ENCODE measurements around the gene ATXN7L2.

ATXN7L2 gene

DNA sequence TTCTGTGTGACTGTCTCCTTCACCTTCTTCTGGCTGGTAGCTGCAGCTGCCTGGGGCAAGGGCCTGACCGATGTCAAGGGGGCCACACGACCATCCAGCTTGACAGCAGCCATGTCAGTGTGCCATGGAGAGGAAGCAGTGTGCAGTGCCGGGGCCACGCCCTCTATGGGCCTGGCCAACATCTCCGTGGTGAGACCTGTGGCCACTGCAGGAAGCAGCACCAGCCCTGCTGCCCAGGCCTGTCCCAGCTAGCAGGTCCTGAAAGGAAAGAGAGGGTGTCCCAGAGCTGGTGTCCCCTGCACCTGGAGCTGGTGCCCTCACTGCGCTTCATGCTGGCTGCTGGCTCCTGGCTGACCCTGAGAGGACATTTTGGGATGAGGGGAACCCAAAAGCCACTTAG, 5.9 kb upstream of the ATXN7L2 start:
- no peak for DNase-seq (ENCODE audit: low spot score)

DNA sequence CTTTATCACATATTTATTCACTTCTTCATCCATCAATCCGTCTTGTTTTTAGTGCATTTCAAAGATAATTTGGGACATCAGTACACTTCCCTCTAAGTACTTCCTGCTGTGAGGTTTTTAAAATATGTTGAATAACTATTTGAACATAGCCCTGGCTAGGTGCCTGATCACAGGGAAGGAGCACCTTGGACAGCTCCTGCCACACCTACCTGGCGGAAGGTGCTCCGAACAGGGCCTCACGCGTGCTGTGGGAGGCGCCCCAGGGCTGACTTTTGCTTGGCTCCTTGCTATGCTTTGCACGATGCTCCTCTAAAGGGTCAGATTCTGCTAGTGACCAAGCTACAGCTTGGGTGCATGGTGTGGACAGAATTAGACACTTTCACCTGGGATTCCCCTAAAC, 4.9 kb upstream of the ATXN7L2 start:
- DNase-seq (ENCODE audit: low spot score): peak; percentile 34

DNA sequence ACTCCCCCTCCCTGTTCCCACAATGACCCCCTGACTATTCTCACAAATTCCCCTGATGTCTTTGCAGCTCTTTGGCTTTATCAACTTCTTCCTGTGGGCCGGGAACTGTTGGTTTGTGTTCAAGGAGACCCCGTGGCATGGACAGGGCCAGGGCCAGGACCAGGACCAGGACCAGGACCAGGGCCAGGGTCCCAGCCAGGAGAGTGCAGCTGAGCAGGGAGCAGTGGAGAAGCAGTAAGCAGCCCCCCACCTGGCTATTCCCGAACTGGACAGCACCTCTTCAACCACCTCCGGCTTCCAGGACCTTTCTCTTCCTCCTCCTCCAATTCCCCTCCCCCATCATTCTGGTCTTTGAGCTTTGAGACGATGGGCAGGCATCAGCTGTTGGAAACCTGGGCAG, 4.4 kb upstream of the ATXN7L2 start:
- no peak for DNase-seq (ENCODE audit: low spot score)

DNA sequence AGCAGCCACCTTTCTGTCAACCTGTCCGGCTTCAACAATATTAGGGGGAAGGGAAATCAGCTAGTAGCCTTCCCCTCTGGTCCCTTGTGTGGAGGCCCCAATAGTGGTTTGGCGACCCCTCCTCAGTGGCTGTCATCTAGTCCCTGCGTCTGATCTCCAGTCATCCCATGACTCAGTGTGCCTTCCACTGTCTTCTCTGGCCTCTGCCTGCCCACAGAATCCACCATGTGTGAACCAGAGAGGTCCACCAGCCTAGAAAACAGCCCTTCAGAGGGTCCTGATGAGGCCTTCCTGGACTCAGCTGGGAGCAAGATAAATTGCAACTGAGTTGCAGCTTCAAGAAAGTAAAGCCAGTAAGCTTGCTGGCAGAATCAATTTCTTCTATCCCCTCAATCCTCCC, 3.8 kb upstream of the ATXN7L2 start:
- no peak for DNase-seq (ENCODE audit: low spot score)

DNA sequence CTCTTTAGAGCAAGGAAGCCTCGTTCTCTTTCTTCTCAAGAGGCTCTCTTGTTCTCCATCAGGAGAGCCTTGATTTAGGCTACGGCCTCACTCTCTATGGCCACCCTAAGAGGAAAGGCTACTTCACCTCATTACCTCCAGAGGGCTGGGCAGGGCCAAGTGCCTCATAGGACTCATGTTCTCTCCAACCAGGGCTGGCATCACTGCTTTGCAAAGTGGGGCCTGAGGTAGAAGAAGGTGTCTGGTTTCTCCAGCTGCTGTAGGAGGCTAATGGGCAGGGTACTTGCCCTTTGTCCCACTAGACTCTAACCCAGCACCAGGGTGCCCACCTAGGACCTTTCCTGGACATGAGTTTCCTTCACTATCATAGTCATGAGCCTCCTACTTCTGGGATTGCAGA, 2.1 kb upstream of the ATXN7L2 start:
- no peak for DNase-seq (ENCODE audit: low spot score)

DNA sequence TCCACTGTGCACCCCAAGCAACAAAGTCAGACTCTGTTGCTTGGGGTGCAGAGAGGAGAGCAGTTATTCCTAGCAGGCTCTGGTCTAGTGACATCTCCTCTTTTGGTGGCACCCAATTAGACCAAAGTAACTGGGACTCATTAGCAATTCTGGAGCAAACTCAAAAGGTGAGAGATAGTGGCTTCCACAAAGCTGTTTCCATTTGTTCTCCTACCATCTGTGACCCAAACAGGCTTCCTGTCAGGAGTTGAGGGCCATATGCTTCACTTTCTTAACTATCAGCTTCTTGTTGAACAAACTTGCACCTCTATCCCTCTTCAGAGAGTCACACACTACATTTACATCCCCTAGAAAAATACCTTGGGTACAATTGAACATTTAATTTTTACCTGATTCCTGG, 1.5 kb upstream of the ATXN7L2 start:
- DNase-seq (ENCODE audit: low spot score): no peak

DNA sequence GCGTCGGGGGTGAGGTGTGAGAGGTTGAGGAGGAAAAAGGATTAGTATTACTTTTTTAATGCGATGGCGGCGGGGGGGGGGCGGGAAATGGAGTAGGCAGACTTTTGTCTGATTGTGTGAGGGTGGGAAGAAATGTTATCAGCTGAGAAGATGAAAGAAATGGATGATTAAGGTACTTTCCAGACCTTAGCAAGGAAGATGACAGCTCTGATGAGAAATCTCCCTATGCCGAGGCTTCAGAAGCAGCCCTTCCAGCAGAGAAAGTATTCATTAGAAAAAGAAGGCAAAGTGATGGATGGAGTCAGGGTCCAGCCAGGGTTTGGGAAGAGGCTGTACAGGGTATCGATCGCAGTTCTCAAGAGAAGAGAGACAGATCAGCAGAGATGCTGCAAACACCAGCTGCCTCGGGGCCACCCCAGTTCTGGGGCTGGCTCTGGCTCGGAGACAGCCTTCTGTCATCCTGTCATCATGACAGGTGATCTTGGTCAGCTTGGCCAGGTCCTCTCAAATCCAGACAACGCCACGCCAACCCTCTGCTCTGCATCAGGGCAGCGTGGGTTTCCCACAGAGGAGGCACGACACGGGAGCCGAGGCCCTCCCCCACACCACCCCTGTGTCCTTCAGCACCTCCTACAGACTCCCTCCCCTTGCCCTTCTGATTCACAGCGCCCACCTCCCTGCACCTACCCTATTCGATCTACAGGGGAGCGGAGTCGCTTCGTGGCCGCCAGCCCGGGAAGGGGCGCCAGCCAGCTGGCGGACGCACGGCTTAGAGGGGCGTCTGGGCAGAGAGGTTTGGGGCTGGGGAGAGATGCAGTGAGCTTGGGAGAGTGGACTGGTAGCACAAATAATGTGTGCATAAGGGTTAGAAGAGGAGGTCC, 674 bp upstream of the ATXN7L2 start:
- DNase-seq (ENCODE audit: low spot score): no peak

DNA sequence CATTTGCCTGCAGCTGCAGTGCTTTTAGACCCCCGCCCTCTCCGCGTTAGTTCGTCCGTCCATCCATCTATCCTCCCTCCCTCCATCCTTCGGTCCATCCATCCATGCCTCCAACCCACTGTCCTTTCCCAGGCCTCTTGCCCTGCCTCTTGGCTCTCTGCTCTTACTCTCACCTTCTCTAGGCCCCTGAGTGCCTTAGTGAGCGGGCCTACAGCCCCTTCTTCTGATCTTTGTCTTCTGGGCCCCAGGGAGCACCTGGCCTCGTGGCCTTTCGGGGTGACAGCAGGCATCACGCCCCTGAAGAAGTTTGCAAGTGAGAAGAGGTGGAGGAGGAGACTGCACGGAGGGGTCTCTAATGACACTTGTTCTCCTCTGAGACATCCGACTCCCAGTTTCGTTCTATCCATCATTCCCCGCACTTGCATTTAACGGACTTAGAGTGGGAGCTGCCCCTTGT, 842 bp downstream of the ATXN7L2 start:
- no peak for DNase-seq (ENCODE audit: low spot score)

DNA sequence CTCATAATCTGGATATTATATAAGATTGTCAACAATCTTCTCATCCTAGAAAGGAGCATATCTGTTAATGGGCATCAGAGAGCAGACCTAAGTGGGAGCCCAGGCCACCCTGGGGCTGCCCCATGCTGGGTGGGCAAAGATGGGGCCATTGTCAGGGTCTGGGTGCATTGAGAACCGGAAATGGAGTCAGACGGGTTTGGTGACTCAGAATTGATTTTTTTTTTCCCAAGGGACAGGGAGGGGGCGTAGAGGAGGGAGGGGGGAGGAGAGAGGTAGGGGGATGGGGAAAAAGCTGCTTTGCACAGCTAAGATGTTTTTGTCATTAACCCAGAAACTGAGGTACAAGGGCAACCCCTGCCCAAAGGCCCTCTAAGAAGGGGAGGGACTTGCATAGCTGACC, 1.3 kb downstream of the ATXN7L2 start:
- no peak for DNase-seq (ENCODE audit: low spot score)

DNA sequence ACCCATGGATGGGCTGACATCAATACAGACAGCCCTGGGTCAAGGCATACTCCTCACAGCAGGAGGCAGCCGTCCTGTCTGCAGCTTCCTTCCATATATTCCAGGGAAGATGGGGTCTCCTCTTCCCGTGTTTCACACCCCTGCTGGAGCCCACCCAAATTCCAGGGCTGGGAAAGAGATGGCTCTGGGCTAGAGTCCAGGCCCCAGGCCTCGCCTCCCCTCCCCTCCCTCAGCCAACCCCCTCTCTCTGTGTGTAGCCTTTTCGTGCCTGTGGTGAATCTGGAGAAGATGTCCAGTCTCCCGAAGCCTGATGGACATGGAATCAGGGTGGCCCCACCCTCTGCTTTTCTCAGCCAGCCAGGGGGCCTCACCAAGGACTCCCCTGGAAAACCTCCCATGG, 3.6 kb downstream of the ATXN7L2 start:
- no peak for DNase-seq (ENCODE audit: low spot score)

DNA sequence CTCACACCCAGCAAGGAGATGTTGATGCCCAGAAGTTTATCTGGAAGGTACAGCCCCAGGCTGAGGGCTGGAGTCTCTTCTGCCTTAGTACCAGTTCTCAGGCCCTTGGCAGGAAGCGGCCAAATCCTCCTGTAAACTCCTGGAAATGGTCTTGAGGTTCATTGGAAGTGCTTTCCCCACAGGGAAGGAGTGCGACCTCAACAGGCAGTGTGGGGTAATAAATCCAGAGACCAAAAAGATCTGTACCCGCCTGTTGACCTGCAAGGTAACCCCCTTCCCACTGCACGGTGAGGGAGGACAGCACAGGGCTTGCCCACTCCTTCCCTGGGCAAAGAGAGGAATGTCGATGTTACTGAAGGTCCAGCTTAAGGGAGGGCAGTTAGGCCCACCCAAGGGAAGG, 4.5 kb downstream of the ATXN7L2 start:
- DNase-seq (ENCODE audit: low spot score): no peak

DNA sequence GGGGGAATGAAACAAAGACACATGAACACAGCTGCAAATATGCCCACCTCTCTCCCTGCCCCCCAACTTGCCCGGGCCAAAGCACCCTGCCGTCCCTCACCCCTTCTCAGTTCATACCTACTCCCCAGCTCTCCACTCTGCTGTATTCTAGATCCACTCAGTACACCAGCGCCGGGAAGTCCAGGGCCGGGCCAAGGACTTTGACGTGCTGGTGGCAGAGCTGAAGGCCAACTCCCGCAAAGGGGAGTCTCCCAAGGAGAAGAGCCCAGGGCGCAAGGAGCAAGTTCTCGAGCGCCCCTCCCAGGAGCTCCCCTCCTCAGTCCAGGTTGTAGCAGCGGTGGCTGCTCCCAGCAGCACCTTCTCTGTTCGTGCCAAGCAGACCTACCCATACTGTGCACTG, 5.0 kb downstream of the ATXN7L2 start:
- DNase-seq (ENCODE audit: low spot score): no peak

DNA sequence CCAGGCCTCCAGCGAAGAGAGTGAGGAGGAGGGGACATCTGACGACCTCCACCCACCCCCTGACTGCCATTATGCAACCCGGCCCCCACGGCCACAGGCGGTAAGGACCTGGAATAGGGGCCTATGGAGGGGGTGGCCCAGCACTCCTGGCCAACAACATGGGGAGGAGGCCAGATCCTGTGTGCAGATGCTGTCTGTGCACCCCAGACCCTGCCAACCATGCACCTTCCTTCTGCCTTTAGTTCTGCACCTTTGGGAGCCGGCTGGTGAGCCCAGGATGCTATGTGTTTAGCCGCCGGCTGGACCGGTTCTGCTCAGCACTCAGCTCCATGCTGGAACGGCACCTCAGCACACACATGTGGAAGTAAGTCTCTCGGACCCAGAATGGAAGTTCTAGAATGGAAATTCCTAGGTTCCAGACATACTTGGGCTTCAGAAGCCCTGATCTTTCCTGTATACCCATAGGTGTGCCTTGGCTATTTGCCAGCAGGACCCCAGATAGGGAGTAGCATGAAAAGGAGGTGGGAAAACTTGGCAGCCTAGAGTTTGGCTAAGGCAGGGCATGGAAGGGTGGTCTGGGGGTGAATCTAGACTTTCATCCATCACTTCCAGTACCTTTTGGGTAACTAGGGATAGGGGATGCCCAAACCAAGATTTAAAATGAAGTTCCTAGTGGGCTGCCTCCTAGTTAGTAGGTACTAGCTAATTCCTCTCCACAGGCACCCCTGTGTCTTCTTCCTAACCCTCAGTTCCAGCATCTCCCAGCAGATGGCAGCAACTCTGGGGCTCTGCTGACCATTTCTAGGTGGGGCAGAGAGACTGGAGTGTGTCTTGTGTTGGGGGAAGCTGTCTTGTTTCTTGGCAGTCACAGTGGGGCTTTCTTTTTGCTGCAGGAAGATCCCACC, 6.6 kb downstream of the ATXN7L2 start:
- peak; percentile 46 for DNase-seq (ENCODE audit: low spot score)

DNA sequence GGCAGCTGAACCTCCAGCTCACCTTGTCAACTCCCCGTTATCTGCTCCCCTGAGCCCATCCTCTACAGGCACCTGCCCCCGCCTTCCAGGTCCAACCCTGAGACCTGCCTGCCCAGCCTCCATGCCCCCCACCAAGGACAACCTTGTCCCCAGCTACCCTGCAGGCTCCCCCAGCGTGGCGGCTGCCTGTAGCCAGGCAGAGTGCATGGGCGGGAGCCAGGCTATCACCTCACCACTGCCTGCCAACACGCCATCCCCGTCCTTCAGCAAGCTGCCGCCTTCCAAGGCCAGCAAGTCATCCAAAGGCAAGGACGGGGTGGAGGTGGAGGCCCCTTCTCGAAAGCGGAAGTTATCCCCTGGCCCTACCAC, 7.2 kb downstream of the ATXN7L2 start:
- DNase-seq (ENCODE audit: low spot score): no peak

DNA sequence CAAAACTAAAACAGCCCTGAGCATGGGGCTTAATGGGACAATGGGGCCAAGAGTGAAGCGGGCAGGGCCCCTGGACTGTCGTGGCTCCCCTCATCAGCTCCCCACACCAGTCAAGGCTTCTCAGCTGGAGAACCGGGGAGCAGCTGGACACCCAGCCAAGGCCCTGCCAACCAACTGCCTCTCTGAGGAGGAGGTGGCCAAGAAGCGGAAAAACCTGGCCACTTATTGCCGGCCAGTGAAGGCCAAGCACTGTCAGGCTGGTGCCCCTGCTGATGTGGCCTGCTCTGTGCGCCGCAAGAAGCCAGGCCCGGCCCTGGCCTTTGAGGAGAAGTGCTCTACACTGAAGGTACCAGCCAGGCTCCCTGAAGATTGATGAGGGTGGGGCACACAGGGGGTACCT, 7.7 kb downstream of the ATXN7L2 start:
- DNase-seq (ENCODE audit: low spot score): no peak

DNA sequence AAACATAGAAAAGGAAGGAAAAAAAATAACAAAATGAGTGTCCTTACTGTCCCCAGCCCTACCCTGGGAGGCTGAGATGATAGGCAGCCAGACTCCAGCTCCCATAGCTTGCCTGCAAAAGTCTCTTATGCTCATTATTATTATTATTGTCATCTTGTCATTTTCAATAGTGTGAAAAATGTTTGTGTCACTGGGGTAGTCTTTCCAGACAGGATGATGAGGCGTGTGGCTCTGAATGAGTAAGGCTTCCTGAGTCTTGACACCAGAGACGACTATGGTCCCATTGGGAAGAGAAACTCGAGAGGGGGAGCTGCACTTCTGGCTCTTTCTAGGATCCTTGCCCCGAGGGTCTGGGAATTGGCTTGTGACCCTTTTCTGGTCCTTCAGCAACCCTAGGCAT, 9.1 kb downstream of the ATXN7L2 start:
- no peak for DNase-seq (ENCODE audit: low spot score)

DNA sequence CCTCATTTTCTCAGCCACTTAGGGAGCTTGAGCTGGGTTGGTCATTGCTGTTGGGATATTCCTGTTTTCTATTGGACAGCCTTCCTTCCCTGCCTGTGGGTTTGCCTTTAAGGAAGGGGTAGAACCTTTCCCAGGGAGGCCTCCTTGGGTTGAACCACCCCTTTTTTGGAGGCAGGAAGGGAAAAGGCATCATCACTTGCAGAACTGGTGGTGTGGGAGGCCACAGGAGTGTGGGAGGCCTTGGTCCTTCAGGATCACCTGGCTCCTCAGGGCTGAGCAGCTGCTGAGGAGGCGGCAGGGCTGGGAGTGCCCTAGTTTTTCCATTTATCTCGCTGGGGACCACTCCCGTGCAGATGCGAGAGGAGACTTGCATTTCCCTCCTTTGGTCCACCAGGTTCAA, 9.5 kb downstream of the ATXN7L2 start:
- no peak for DNase-seq (ENCODE audit: low spot score)

DNA sequence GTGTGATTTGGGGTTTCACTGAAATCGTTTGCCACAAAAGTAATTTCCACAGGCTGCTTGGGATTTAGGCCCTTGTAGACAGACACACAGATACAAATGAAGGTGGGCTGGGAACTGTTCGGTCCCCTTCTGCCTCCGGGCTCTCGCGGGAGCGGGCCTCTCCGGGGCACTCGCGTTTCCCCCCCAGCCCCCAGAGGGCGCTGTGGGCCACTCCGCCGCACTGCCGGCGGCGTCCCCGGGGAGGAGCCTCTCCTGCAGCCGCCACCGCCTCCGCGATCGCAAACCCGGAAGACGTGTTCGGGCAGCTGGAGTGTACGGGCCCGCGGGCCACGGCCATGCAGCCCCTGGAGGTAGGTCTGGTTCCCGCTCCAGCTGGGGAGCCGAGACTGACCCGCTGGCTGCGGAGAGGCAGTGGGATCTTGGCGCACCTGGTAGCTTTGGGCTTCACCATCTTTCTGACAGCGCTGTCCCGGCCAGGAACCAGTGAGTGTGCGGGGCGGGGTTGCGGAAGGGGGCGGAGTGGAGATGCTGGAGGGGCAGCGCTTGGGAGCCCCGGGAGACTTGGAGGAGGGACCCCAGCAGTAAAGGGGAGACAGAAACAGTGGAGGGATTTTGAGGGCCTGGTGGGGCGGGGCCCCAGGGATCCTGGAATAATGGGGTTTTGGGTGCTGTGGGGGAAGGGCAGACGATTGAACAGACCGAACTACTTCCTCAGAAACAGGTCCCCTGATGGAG, 10.3 kb downstream of the ATXN7L2 start, which contains the start of gene CYB561D1:
TSS of gene CYB561D1 (plus strand) at position 290 of the 735 bp plus-strand sequence. CDS start at position 336, 46 bp downstream.
- peak; percentile 84 for DNase-seq (ENCODE audit: low spot score)

DNA sequence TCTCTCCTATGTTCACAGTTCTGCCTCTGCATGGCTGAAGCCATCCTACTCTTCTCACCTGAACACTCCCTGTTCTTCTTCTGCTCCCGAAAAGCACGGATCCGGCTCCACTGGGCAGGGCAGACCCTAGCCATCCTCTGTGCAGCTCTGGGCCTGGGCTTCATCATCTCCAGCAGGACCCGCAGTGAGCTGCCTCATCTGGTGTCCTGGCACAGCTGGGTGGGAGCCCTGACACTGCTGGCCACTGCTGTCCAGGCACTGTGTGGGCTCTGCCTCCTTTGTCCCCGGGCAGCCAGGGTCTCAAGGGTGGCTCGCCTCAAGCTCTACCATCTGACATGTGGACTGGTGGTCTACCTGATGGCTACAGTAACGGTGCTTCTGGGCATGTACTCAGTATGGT, 12.0 kb downstream of the ATXN7L2 start:
- DNase-seq (ENCODE audit: low spot score): no peak

DNA sequence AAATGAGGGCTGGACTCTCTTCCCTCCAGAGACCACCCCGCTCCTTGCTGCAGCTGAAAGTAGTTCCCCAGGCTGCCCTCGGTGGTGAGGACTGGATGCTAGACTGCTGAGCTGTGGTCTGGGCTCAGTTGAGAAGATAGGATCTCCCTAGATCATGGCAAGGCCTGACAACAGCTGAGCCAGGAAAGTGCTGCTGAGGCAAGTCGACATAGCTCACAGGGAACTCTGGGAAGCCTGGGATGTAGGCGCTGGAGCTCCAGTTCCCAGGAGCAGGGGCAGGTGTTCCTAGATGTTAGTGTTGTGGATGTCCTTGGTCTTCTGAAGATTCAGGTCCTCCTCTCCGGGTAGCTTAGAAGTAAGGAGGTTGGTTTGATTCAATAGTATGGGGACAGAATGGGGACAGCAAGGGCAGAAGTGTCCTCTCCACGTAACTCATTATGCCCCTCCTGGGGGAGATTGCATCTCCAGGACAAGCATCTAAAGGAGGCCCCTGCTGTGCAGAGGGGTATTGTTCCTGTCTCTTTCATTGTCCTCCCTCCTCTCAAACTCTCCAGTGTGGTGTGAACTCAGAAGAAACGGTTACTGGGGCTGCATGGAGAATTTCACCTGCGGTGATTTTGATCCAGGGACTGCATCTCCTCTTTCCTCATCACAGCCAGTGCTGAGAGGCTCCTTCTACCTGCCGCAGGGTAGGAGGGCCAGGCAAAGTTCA, 13.9 kb downstream of the ATXN7L2 start:
- DNase-seq (ENCODE audit: low spot score): no peak

DNA sequence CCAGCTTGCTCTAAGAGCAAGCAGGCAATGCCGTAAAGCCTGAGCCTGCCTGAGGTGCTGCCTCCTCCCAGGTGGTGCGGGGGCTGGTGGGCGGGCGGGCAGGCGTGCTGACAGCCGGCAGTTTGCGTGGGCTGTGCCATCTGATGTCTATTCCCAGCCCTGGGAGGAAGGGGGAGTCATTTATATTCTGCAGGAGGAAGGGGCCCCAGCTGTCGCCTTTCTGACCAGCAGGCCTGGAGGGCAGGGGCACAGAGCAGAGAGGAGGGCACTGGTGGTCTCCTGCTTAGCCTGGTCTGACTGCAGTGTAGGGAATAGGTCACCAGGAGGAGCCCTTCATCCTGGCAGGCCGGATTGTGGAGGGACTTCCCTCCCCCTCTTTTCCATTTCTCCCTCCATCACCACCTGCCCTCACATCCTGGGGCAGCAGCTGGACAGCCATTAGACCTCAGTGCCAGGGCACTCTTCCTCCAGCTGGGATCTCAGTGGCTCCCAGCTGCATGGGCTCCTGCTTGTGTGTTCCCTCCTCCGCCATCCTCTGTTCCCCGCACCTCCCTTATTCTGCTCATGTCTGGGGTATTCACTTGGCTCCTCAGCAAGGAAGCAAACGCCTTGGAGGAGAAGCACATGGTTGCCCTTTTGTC, 14.6 kb downstream of the ATXN7L2 start:
- DNase-seq (ENCODE audit: low spot score): no peak
